AG04450 (cell line): ENCODE results near the gene C3orf80. TPM values are rescaled to one million over a fixed set of nuclear protein-coding genes. Genes with fewer than 3 reads are reported as not detected.

Experiments used
- CTCF ChIA-PET: fragments of 300-600, 350-600 bp; formaldehyde crosslinking; extraction: SDS; loops from one replicate; lab custom pipeline; 2022; ENCODE audit warnings: antibody characterized with exemption, inconsistent platforms; lab: Charles Lee
- POLR2A ChIA-PET: fragments of 350-600 bp; formaldehyde crosslinking; extraction: SDS; loops from one replicate; lab custom pipeline; 2021; ENCODE audit warnings: antibody characterized with exemption, inconsistent platforms; lab: Yijun Ruan, JAX
- DNase-seq: peaks from one replicate; pipeline ENCODE4 v3.0.0-alpha.2; 2011; ENCODE audit warnings: low read depth, low spot score
- H3K27ac ChIP-seq: one replicate; pipeline ENCODE4 v1.5.1; 2012; ENCODE audit warnings: low read depth, low read length, control low read depth
- H3K27me3 ChIP-seq: one replicate; pipeline ENCODE4 v1.6.0; 2012; ENCODE audit warnings: low read length; ENCODE audit not compliant: control insufficient read depth, insufficient read depth
- H3K4me3 ChIP-seq: 2 replicates; pipeline ENCODE4 v1.5.1; 2011; ENCODE audit warnings: mild to moderate bottlenecking, low read depth, low read length, control low read depth
- H3K9me3 ChIP-seq: 2 replicates; pipeline ENCODE4 v1.5.1; 2012; ENCODE audit warnings: low read length; ENCODE audit not compliant: control insufficient read depth, insufficient read depth
- CTCF ChIP-seq: IDR thresholded peaks from 2 replicates; pipeline ENCODE4 v1.5.1; 2011; ENCODE audit warnings: low read depth, low read length, control low read depth, inconsistent platforms
- polyA plus RNA-seq: library from polyadenylated mRNA; depleted of rRNA; stranded (reverse); fragments of >200 nt; gene quantifications from 2 replicates; pipeline ENCODE4 v1.2.3, GENCODE V29; 2011; rRNA removed

The C3orf80 gene
- polyA plus RNA-seq, 1 experiment, result not detected

GRCh38 chr3:160257606-160258005, 32.4 kb downstream of the C3orf80 start:
- Histone ChIP-seq H3K27ac (no peak overlapping the region), H3K27me3 (no peaks in the 10 kb centered on the region), H3K9me3 (no peaks in the 10 kb centered on the region), H3K4me3 (no peak overlapping the region)
- CTCF ChIA-PET, result no interaction called here
- DNase-seq, result no peak
- no peak for TF ChIP-seq CTCF
- POLR2A ChIA-PET, result no interaction called here

- Histone ChIP-seq H3K9me3 (no peaks in the 10 kb centered on the region), H3K4me3 (no peak overlapping the region), H3K27ac (no peak overlapping the region), H3K27me3 (no peaks in the 10 kb centered on the region)
- no peak for DNase-seq
- ChIA-PET CTCF (interaction anchor here (1.0 kb wide), 1 partner anchor 253 kb away, joined by 4 read pairs; no protein-coding TSS in a partner anchor), POLR2A (interaction anchor here (0.6 kb wide), 1 partner anchor 12 kb away, joined by 3 read pairs; no protein-coding TSS in a partner anchor)
- TF ChIP-seq CTCF, result no peak
These were observed 34.4 kb downstream of the C3orf80 start for GRCh38 chr3:160259589-160259988.

- H3K27ac ChIP-seq, result no peak overlapping the region
- no peak for DNase-seq
- ChIA-PET POLR2A (interaction anchor here (0.6 kb wide), 1 partner anchor 151 kb away, joined by 7 read pairs; no protein-coding TSS in a partner anchor), CTCF (interaction anchor here (0.6 kb wide), 1 partner anchor 50 kb away, joined by 3 read pairs; no protein-coding TSS in a partner anchor)
- TF ChIP-seq CTCF, result no peak
- H3K27me3 ChIP-seq, result no peaks in the 10 kb centered on the region
- H3K9me3 ChIP-seq, result no peaks in the 10 kb centered on the region
- no peak overlapping the region for H3K4me3 ChIP-seq
These were observed 35.5 kb downstream of the C3orf80 start for GRCh38 chr3:160260587-160261270.

- H3K27ac ChIP-seq, result no peak overlapping the region
- no peak for TF ChIP-seq CTCF
- no peaks in the 10 kb centered on the region for H3K9me3 ChIP-seq
- H3K4me3 ChIP-seq, result no peak overlapping the region
- CTCF ChIA-PET, result no interaction called here
- no peak for DNase-seq
- POLR2A ChIA-PET, result no interaction called here
- H3K27me3 ChIP-seq, result no peaks in the 10 kb centered on the region
These were observed 39.9 kb downstream of the C3orf80 start for GRCh38 chr3:160265088-160265487.

Other genes starting within 250 kb of the C3orf80 start
- 2.3 and 3.6 TPM in 2 replicates for gene IL12A, start 236.6 kb upstream of the C3orf80 start, polyA plus RNA-seq
- gene IFT80, start 173.8 kb downstream of the C3orf80 start, polyA plus RNA-seq, result 29.2 and 43.5 TPM in 2 replicates
- gene SMC4, start 174.2 kb downstream of the C3orf80 start, polyA plus RNA-seq, result 23.5 and 42.0 TPM in 2 replicates
- 10.9 and 15.3 TPM in 2 replicates for gene TRIM59, start 224.4 kb downstream of the C3orf80 start, polyA plus RNA-seq